ENCODE measurements around the gene C19orf47.

C19orf47 gene

GRCh38 chr19:40315812-40316470 lies 32.3 kb downstream of the C19orf47 start:
- DNase-seq (ENCODE audit: low read depth), result no peak

- no peak for DNase-seq (ENCODE audit: low read depth)
Measured at GRCh38 chr19:40314656-40315055, 33.5 kb downstream of the C19orf47 start.

- no peak for DNase-seq (ENCODE audit: low read depth)
Measured at GRCh38 chr19:40313229-40313983, 34.8 kb downstream of the C19orf47 start.

GRCh38 chr19:40312533-40312932 lies 35.7 kb downstream of the C19orf47 start:
- no peak for DNase-seq (ENCODE audit: low read depth)

GRCh38 chr19:40309666-40310065 lies 38.5 kb downstream of the C19orf47 start:
- DNase-seq (ENCODE audit: low read depth), result no peak

GRCh38 chr19:40305403-40305802 lies 42.8 kb downstream of the C19orf47 start:
- peak; percentile 91 for DNase-seq (ENCODE audit: low read depth)

- no peak for DNase-seq (ENCODE audit: low read depth)
Measured at GRCh38 chr19:40304306-40304705, 43.9 kb downstream of the C19orf47 start.

- no peak for DNase-seq (ENCODE audit: low read depth)
Measured at GRCh38 chr19:40303765-40304164, 44.4 kb downstream of the C19orf47 start.

- DNase-seq (ENCODE audit: low read depth), result no peak
Measured at GRCh38 chr19:40302224-40303011, 45.8 kb downstream of the C19orf47 start.

GRCh38 chr19:40300668-40301067 lies 47.5 kb downstream of the C19orf47 start:
- no peak for DNase-seq (ENCODE audit: low read depth)

GRCh38 chr19:40298026-40298425 lies 50.2 kb downstream of the C19orf47 start:
- no peak for DNase-seq (ENCODE audit: low read depth)

GRCh38 chr19:40294560-40294959 lies 53.6 kb downstream of the C19orf47 start:
- DNase-seq (ENCODE audit: low read depth), result no peak

- no peak for DNase-seq (ENCODE audit: low read depth)
Measured at GRCh38 chr19:40286971-40287421, 61.2 kb downstream of the C19orf47 start.

GRCh38 chr19:40286235-40286970 lies 61.8 kb downstream of the C19orf47 start:
- DNase-seq (ENCODE audit: low read depth), result no peak

- peak; percentile 99 for DNase-seq (ENCODE audit: low read depth)
Measured at GRCh38 chr19:40285353-40286234, 62.6 kb downstream of the C19orf47 start.

- DNase-seq (ENCODE audit: low read depth), result peak; percentile 47
Measured at GRCh38 chr19:40284501-40285352, 63.5 kb downstream of the C19orf47 start, which contains the start of gene AKT2. TSS of gene AKT2 (minus strand) at chr19:40285345. CDS start at chr19:40265267, 20,078 bp downstream.

GRCh38 chr19:40284251-40284500 lies 64.0 kb downstream of the C19orf47 start:
- DNase-seq (ENCODE audit: low read depth), result peak; percentile 22

GRCh38 chr19:40283414-40284250 lies 64.6 kb downstream of the C19orf47 start:
- peak; percentile 27 for DNase-seq (ENCODE audit: low read depth)

GRCh38 chr19:40282920-40283319 lies 65.3 kb downstream of the C19orf47 start:
- peak; percentile 38 for DNase-seq (ENCODE audit: low read depth)
